ENCODE measurements around the gene IPO13.

The IPO13 gene

GRCh38 chr1:43931711-43932660 is 14.8 kb upstream of the IPO13 start:
- DNase-seq = no peak

GRCh38 chr1:43932786-43933385 is 13.9 kb upstream of the IPO13 start:
- peak; percentile 64 for DNase-seq

- peak; percentile 88 for DNase-seq
These were observed 13.2 kb upstream of the IPO13 start, which contains the start of gene ARTN for GRCh38 chr1:43933386-43934100. Gene ARTN (plus strand): TSS chr1:43933801. CDS start chr1:43935657, 1,856 bp downstream.

GRCh38 chr1:43934101-43934985 is 12.4 kb upstream of the IPO13 start:
- DNase-seq = peak; percentile 97

- no peak for DNase-seq
These were observed 11.8 kb upstream of the IPO13 start for GRCh38 chr1:43934986-43935324.

- peak; percentile 99 for DNase-seq
These were observed 10.9 kb upstream of the IPO13 start for GRCh38 chr1:43935711-43936427.

- peak; percentile 92 for DNase-seq
These were observed 10.2 kb upstream of the IPO13 start for GRCh38 chr1:43936431-43937151.

GRCh38 chr1:43937179-43937865 is 9.4 kb upstream of the IPO13 start:
- no peak for DNase-seq

GRCh38 chr1:43938383-43938782 is 8.4 kb upstream of the IPO13 start:
- DNase-seq = no peak

- DNase-seq = no peak
These were observed 7.7 kb upstream of the IPO13 start for GRCh38 chr1:43938892-43939587.

GRCh38 chr1:43942411-43942810 is 4.3 kb upstream of the IPO13 start:
- no peak for DNase-seq

GRCh38 chr1:43944860-43945259 is 1.9 kb upstream of the IPO13 start:
- no peak for DNase-seq

GRCh38 chr1:43945674-43946235 is 995 bp upstream of the IPO13 start:
- DNase-seq = no peak

GRCh38 chr1:43947061-43947873 is 517 bp downstream of the IPO13 start:
- DNase-seq = no peak

- no peak for DNase-seq
These were observed 1.2 kb downstream of the IPO13 start for GRCh38 chr1:43947874-43948437.

- DNase-seq = peak; percentile 98
These were observed 2.9 kb downstream of the IPO13 start for GRCh38 chr1:43949678-43950077.

GRCh38 chr1:43951021-43951985 is 4.6 kb downstream of the IPO13 start:
- no peak for DNase-seq

All from NCI-H510A (cell line).